Measurements from ENCODE around the gene ANTXRL. TPM values are rescaled to one million over a fixed set of nuclear protein-coding genes. Genes with fewer than 3 reads are reported as not detected.
"Not testable (repeated sequence)": the region's sequence is repeated elsewhere in the genome, so short reads cannot be mapped to it uniquely, and the experiment has no call there.

Gene ANTXRL
- total RNA-seq, 3 donors from 2014 or later, result not detected

GRCh38 chr10:46245381-46245900 lies 41.4 kb upstream of the ANTXRL start:
- DNase-seq, result no peak
- no peak for TF ChIP-seq CTCF (IDR thresholded peaks at IDR 0.05)
- no peaks in the 10 kb centered on the region for H3K4me1 ChIP-seq (ENCODE audit: low read depth)
- H3K9me3 ChIP-seq, result no peaks in the 10 kb centered on the region
- no peak overlapping the region for H3K4me3 ChIP-seq
- H3K36me3 ChIP-seq (ENCODE audit: low read depth), result no peaks in the 10 kb centered on the region
- no peak for ATAC-seq
- intact Hi-C loops (cut with DNase I, micrococcal nuclease), result no loop called here

- peak; percentile 17 for ATAC-seq
Observed at GRCh38 chr10:46246400-46247180, 40.2 kb upstream of the ANTXRL start.

GRCh38 chr10:46247181-46247475 lies 39.7 kb upstream of the ANTXRL start:
- TF ChIP-seq CTCF (IDR thresholded peaks at IDR 0.05), result no peak
- no peaks in the 10 kb centered on the region for H3K4me1 ChIP-seq (ENCODE audit: low read depth)
- H3K36me3 ChIP-seq (ENCODE audit: low read depth), result no peaks in the 10 kb centered on the region
- H3K9me3 ChIP-seq, result no peaks in the 10 kb centered on the region
- intact Hi-C loops (cut with DNase I, micrococcal nuclease), result no loop called here
- H3K4me3 ChIP-seq, result no peak overlapping the region
- DNase-seq, result peak in 1 of 3 donors; percentile 8
- ATAC-seq, result no peak

More at GRCh38 chr10:46246400-46247180, 40.2 kb upstream of the ANTXRL start:
- peak in 1 of 3 donors; percentile 6 for DNase-seq
- intact Hi-C loops (cut with DNase I, micrococcal nuclease); H3K4me3 ChIP-seq; H3K4me1 ChIP-seq (ENCODE audit: low read depth); H3K36me3 ChIP-seq (ENCODE audit: low read depth); H3K9me3 ChIP-seq: not testable (repeated sequence)

- no peaks in the 10 kb centered on the region for H3K4me1 ChIP-seq (ENCODE audit: low read depth)
- no peaks in the 10 kb centered on the region for H3K36me3 ChIP-seq (ENCODE audit: low read depth)
- H3K4me3 ChIP-seq, result no peak overlapping the region
- DNase-seq, result peak in 2 of 3 donors; percentile 1 to 7
- ATAC-seq, result no peak
- H3K9me3 ChIP-seq, result no peaks in the 10 kb centered on the region
- no peak for TF ChIP-seq CTCF (IDR thresholded peaks at IDR 0.05)
- intact Hi-C loops (cut with DNase I, micrococcal nuclease), result no loop called here
Observed at GRCh38 chr10:46247808-46248569, 38.8 kb upstream of the ANTXRL start.

GRCh38 chr10:46248651-46249146 lies 38.1 kb upstream of the ANTXRL start:
- TF ChIP-seq CTCF (IDR thresholded peaks at IDR 0.05), result no peak
- peak in 2 of 3 donors; percentile 0 to 3 for DNase-seq
- Histone ChIP-seq H3K36me3 (ENCODE audit: low read depth) (no peaks in the 10 kb centered on the region), H3K4me1 (ENCODE audit: low read depth) (no peaks in the 10 kb centered on the region), H3K4me3 (no peak overlapping the region), H3K9me3 (no peaks in the 10 kb centered on the region)
- intact Hi-C loops (cut with DNase I, micrococcal nuclease), result no loop called here
- no peak for ATAC-seq

- H3K4me3 ChIP-seq; H3K36me3 ChIP-seq (ENCODE audit: low read depth); ATAC-seq; H3K4me1 ChIP-seq (ENCODE audit: low read depth); H3K9me3 ChIP-seq; intact Hi-C loops (cut with DNase I, micrococcal nuclease): not testable (repeated sequence)
- DNase-seq, result peak in 1 of 3 donors; percentile 8
Observed at GRCh38 chr10:46249617-46250344, 37.0 kb upstream of the ANTXRL start.

Data from mucosa of descending colon (tissue), 3 donors.